Activated CD4-positive, alpha-beta T cell treated with anti-CD3 and anti-CD28 coated beads for 4 hours (primary cell): ENCODE measurements around the gene ARAP1.
"Not testable (repeated sequence)": the region's sequence is repeated elsewhere in the genome, so short reads cannot be mapped to it uniquely, and the experiment has no call there.

Source experiments
- DNase-seq, 2 donors: peaks; one replicate each; pipeline ENCODE4 v3.0.0-alpha.2; 2020

ARAP1 gene

DNA sequence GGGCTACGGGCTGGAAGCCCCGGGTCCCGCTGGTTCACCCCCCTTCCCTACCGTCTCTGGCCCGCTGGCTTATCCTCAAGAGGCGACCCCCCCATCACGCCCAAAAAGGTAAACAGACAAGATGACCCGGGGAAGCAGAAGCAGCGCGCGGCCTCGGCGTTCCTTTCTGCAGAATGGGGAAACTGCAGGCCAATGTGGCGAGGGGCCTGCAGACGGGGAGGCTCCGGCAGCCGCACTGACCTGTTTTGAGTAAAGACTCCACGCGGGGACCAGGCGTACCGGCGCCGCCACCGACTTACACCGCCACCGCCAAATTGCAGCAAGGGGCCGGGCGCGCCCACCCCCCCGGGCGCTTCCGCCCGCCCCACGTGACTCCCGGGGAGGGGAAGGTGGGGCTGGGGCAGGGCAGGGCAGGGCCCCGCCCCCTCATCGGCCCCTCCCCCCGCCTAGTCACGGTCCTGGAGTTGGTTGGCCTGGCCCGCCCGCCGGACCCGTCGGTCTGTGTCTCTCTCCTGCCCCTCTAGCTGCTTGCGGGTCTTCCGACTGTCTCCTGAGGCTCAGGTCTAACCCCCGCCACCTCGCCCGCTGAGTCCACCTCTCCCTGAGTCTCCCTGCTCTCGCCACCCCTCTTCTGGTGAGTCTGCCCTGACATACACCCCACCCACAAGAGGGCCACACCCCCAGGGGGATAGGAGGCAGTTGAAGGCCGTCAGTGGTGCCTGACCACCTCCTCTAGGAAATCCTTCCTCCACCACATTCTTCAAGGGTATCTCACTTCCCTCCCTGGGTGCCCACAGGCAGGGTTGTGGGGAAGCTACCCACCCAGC is at the start of gene ARAP1:
TSS of gene ARAP1 (minus strand) at position 321 of the 827 bp plus-strand sequence. CDS start 25,280 bp downstream, outside the sequence.
- DNase-seq: peak; percentile 73 to 75

DNA sequence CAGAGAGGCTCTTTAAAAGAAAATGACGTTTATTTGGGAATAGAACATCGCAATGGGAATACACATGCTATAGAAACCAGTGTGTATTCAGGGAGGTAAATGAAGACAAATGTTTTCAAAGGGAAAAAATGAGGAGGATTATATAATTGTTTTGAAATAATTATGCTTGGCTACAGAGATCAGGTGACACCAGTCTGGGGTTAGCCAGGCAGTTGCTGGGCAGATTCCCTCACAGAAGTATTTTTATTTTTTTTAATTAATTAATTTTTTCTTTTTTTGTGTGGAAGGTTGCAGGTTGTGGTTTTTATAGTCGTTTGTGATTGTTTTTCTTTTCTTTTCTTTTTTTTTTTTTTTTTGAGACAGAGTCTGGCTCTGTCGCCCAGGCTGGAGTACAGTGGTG is 47.2 kb upstream of the ARAP1 start:
- no peak for DNase-seq

DNA sequence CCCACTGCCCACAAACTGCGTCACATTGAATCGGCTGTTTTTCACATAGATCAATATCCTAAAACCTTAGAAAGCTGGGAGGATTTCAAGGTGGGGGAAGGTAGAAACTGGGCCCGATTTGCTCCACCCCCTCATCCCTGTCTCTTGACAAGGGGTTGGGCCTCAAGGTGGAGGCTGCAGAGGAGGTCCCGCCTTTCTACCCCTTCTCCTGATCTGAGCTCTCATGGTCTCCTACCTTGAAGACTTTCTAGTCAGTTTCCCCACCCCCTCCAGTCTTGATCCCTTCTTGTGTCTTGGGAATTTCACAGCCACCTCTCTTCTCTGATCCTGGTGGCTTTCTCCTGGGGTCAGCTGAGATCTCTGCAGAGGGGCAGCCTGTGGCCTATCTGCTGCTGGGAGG is 46.2 kb upstream of the ARAP1 start:
- no peak for DNase-seq

DNA sequence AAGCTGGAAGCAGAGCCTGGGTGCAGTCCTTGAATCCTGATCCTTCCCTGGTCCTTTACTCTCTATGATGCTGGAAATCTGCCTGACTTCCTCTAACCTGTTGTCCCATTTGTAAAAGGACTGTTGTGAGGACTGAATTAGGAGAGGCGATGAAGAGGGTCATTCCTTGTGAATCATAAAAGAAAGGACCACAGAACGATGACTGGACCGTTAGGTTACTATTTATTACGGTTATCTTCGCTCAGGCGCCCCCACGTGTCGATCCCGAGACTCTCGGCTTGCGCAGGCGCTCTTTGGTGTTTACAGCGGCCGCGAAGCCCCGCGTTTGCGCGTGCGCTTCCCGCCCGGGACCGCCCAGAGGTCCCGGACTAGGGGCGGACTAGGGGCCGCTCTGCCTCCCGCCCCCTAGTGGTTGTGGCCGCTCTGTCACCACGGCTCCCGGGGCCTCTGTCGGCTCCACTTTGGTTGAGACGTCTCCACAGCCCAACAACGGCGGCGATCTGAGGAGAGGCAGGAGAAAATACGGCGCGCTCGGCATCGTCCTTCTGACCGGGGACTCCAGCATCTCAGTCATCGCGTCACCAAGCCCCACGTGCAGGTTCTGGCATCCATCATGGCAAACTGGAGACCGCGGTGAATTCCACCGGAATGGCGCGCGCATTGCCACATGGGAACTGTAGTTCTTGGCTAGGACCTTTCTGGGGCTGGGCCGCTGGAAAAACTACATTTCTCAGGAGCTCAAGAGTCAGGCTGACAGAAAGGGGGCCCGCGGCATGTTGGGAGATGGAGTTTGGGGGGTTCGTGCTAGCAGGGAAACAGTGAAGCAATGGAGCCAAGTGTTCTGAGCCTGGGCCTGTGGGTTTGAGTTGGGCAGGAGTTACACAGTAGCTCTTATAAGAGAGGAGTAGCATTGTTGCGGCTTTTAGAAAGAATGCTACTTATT is 41.5 kb upstream of the ARAP1 start, which contains the start of gene STARD10:
TSS of gene STARD10 (minus strand) at position 623 of the 943 bp plus-strand sequence. CDS start 12,866 bp downstream, outside the sequence.
- DNase-seq: peak; percentile 95 to 96

DNA sequence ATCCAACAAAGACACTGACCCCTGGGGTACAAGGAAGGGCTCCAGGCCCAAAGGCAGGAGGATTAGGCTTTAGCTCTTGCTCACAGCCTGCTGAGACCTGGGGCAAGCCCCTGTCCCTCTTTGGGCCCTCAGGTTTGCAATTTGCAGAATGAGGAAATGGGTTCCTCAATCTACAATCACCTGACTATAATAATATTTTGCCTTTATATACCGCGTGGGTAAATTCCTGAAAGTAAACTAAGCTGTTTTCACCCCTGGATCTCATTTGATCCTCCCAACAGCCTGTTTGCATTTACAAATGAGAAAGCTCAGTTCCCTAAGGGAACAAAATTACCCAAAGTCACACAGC is 40.8 kb upstream of the ARAP1 start:
- DNase-seq: no peak

DNA sequence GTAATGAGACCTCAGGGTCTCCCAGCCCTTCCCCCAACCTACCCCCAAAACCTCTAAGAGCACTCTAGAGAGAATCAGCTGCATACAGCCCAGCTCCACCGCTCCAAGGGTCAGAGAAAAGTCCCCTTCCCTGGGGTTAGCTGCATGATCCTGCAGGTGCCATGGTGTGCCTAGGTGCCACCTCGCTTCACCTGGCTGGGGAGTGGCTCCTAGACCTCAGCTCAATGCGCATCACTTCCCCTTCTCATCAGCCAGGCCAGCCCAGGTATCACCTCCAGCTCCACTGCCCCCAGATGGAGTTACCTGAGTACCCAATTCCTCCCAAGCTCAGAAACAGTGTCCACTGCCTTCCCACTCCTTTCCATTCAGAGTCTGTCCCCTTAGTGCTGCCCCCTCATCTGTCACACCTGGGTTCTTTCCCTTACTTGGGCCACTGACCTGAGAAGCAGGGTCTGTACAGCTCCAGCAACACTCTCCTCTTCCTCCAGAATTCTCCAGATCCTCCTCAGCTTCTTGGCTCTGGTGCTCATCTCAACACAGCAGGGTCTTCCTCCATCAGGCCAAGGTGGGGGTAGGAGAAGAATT is 40.3 kb upstream of the ARAP1 start:
- DNase-seq: no peak

DNA sequence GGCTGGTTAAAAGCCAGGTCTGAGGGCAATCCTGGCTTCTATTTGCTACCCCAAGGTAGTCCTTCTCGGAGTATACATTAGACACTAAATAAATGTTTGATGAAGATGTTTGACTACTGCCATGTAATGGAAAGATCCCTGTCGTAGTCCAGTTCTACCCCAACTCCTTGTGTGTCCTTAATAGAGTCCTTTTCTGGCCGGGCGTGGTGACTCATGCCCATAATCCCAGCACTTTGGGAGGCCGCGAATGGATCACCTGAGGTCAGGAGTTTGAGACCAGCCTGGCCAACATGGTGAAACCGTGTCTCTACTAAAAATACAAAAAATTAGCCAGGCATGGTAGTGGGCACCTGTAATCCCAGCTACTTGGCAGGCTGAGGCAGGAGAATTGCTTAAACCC is 39.0 kb upstream of the ARAP1 start:
- DNase-seq: not testable (repeated sequence)

DNA sequence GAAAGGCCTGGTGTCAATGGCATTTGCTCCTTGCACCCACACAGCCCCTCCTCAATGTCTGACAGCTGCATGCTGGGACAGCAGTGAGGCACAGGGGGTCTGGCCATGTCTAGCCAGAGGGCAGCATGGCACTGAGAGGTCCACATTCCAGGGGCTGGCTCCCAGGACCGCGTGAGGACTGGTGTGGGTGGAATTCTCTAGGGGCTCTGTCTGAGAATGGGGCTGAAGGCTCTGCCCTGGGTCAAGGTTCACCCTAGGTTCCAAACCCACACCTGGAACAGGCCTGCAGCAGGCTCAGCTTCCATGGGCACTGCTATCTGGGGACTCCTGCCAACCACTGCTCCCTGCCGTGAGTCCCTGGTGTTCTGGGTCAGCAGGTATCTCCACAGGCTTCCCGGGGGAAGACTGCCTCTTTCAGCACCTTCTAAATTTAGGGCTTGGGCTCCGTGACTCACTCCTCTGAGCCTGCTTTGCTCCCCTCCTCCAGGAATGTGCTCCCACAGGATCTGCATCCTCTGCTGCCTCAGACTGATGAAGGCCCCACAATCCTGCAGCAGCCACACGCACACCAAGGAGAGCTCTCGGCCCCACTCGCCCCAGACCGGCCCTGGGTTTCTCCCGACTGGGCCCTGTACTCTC is 37.4 kb upstream of the ARAP1 start:
- no peak for DNase-seq

DNA sequence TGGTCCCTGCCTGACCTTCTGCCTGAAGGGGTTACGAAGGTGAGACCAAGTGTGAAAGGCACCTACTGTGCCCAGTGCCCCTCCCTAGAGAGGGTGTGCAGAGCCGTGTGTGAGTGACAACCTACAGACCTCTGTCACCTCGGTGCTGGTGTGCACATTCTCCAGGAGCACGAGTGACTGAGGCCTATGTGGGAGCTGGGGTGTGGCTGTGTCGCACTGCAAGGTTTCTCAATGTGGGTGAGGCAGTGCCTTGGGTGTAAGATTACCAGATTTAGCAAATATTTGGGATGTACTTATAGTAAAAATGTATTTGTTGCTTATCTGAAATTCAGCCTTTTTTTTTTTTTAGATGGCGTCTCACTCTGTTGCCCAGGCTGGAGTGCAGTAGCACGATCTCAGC is 36.0 kb upstream of the ARAP1 start:
- no peak for DNase-seq

DNA sequence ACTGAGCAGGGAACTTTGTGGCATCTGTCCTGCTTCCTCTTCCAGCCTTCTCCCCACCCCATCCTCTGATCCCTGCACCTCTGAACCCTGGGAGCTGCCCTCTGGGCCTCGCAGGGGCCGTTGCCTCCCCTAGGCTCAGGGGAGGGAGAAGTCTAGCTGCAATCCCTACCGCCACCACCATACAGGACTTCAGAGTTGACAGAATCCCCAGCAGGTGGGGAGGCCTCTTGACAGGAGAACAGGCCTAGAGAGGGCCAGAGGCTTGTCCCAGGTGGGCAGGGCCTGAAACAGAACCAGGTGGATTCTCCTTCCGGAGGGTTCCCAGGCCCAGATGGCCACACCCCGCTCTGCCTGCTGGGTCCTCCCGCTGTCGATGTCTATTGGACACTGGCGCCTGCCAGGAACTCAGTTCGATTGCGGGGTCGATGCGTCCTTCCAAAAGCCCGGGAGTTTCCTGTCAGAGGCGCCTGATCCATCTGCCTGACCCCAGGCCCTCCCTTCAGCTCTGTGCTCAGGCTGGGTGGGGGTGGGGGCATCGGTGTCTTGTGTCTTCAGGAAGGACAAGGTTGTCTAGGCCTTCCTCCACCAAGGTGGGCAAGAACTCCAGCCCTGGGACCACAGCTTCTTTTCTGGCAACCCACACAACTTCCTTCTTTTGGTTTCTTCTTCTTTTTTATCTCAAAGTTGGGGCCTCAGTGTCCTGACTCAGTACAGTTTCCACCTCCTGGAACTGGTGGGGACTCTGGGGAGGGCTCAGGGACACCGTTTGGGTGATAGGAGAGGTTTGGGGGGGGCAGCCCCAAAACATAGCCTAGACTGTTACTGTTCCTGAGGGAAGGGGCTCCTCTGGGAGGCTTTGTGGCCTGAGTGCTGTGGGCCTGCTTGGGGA is 35.3 kb upstream of the ARAP1 start:
- DNase-seq: no peak

DNA sequence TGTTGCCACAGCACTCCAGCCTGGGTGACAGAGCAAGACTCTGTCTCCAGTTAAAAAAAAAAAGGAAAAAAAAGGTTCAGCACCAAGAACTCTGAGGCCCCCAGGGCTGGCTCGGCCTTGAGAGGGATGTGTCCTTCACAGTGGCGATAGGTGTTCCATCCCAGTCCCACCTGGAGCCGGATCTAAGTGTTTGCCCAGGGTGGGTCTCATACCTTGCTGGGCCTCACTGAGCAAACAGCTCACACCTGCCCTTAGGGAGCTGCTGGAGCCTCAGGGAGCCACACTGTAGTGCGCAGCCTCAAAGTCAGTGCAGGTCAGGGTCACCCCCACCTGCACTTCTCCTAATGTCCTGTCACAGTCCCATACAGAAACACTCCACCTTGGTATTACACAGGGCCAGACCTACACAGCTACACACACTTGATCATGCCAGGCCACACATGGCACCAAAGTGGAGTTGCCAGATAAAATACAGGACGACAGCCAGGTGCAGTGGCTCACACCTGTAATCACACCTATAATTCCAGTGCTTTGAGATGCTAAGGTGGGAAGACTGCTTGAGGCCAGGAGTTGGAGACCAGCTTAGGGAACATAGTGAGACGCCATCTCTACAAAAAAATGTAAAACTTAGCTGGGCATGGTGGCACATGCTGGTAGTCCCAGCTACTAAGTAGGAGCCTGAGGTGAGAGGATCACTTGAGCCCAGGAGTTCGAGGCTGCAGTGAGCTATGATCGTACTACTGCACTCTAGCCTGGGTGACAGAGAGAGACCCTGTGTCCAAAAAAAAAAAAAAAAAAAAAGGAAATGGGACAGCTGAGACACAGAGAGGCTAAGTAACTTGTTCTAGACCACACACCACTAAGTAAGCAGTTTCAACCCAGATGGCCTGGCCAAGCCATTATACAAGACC is 34.4 kb upstream of the ARAP1 start:
- no peak for DNase-seq

DNA sequence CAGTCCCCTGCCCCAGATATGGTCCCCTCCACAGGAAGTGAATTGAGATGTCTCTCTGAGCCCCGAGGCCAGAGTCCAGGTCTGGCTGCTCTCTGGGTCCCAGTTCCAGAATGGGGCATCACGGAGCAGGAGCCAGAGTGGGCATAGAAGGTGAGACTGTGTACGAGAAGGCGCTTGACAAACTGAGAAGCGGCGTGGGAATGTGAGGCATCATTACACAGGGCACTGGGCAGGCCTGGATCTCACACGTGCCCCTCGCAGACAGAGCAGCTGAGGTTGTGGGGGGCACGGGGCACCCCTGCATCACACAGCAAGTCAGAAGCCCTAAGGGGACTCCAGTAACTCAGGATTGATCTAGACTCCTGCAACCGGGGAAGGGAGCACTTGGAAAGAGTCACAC is 32.5 kb upstream of the ARAP1 start:
- DNase-seq: no peak

DNA sequence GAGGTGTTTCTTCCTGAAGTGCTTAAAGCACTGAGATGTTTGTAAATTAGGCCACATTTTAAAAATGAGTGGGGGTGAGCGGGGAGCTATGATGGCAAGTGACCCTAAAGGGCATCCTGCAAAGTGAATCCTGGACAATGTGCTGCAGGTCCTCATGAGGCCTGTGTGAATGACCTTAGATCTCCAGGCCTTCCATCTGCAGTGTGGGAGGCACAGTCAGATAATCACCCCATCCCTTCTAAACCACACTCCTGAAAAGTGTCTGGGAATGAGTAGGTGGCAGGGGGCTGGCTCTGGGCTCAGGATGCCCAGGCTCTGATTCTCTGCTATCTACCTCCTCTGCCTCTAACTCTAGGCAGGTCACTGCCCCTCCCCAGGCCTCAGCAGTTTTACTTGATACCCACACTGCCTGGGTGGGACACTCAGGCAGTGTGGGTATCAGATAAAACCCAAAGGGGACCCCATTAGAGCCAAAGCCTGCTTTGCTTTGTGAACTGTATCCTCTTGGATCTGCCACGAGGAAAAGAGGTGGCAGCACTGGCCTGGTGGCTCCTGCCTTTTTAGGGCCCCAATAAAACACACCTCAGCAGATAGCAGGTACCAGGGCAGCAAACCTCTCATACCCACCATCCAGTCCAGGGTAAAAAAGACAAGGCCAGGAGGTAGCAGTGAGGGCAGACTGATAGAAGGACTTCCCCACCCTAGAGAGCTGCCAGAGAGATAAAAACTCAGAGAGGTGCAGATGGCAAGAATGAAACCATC is 31.1 kb upstream of the ARAP1 start:
- no peak for DNase-seq

DNA sequence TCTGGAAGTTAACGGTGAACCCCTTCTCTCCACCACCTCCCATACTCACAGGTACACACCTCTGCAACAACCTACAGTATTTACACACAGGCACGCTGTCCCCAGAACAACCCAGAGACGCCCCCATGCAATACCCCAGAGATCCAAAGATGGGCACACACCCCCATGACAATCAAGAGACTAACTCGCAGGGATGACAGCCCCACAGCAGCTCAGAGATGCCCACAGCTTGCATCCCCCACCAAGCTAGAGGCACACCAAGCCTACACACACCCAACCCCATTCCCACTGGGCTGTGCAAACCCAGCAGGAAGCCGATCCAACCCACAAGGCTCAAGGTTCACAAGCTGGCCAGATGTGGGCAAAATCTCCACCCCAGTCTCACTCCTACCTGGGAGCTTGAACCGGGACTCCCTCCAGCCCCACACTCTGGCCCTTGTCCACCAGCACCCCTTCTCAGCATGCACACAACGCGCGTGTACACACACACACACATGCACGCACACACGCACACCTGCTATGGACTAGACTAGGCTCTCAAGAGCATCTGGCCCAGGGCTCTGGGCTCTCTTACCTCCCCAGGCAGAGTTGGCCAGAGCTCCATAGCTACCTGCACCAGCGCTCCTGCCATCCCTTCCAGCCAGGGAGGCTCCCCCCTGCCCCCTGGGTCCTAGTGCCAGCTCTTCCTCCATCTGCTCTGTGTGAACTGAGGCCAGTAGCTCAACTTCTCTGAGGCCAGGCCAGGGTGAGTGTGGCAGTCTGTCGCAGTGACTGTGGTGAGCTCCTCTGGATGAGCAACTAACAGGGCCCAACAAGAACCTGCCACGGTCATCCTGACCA is 30.1 kb upstream of the ARAP1 start:
- no peak for DNase-seq

DNA sequence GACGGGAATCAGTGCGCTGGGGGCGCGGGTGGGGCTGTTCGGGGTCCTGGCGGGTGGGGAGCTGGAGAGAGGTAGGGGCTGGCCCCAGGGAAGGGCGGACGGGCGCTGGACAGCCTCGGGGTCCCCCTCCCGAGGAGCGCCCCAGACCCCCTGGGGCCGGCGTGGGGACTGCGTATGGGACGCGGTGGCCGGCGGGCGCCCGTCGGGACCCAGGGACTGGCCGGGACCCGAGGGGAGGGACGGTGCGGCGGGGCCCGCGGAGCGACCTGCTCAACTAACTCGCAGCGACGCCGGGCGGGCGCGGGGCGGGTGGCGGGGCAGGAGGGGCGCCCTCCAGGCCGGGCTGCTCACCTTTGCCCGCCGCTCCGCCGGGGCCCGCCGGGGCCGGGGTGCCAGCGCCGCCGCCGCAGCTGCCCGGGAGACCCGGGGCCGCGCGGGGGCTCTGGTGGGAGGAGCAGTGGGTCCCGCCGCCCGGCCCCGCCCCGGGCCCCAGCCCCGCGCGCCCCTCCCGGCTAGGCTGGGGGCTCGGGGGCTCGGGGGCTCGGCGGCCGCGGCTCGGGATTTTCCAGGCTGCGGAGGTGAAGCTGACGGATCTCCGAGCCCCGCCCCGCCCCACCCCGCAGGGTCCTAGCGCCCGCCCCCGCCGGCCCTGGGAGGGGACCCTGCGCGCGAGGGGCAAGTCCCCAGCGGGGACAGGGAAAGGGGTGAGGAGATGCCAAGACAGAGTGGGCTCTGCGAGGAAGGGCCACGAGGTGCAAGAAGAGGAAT is 29.3 kb upstream of the ARAP1 start:
- DNase-seq: peak; percentile 59

DNA sequence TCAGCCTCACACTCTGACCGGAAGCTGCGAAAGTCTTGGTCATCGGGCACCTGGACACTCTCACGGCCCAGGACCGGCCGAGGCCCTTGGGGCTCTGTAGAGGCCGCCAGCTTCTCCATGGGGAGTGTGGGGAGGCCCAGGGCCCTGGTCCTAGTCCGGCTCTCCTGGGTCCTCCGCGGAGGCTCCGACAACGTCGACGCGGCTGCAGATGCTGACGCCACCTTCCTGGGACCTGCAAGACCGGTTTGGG is 28.8 kb upstream of the ARAP1 start:
- no peak for DNase-seq

DNA sequence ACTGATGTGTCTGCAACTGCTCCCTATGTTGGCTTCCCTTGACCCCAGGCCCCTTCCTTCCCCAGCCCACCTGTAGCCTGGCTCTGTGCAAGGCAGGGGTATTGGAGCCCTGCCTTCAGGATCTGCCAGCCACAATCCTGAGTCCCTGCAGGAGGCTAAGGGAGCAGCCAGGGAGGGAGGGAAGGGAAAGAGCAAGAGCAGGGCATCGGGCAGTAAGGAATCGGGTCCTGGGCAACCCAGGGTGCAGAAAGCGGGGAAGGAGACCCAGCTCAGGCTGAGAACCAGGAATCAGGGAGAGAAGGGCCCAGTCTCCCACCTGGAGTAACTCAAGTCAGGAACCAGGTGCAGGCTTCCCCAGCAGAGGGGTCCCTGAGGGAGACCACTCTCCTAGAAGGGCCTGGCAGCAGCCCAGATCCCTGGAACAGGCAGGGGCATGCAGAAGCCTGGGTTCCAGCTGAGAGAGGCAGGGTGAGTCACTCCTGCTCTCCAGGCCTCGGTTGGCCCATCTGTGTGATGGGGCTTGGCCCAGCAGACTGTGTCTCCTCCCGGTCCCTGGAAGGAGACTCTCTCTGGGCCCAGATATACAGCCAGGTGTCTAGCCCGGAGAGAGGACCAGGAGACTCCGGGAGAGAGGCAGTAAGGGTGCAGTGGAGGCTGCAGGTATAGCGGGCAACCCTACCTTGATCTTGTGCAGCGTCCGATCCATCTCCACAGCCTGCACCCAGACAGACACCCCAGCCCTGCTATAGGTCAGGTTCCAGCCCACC is 28.3 kb upstream of the ARAP1 start:
- no peak for DNase-seq
